Iris pigment epithelial cell (primary cell): ENCODE data around the gene KRCC1.

Experiments used
- DNase-seq: peaks from one replicate; pipeline ENCODE4 v3.0.0-alpha.2; 2011; ENCODE audit warnings: low read depth

Gene KRCC1

DNA sequence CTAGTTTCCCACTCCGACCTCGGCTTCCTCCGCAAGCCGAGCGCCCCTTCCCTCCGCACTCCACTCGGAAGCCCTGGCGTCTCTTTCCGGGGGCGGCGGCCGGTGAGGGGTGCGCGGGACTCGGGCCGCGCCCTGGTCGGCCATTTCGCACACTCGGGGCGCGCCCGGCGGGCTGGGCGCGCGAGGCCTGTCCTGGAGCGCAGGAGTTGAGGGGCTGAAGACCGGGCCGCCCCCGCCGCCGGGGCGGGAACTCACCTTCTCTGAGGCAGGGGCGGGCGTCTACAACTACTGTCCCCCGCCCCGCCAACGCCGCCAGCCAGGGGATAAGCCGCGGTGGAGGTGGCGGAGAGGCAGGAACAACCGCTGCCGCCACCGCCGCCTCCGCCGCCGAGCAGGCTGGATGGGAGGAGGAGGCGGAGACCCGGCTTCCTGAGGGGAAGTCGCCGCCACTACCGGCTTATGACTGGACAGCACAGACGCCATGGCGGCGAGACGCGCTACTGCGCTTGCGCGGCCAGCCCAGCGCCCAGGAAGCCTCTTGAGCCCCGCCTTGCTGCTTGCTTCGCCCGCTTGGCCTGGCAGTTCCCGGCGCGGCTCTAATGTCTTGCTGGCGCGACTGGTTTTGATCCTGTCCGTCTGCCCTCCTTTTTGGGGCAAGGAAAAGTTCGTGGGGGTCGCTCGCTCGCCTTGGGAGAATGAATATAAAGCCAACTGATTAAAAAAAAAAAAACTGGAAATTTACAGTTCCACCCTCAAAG lies at the start of gene KRCC1:
Gene KRCC1, minus strand, starts transcription at position 413 of the 758 bp plus-strand sequence. CDS start 27,220 bp downstream, outside the sequence.
- DNase-seq = peak; percentile 96

DNA sequence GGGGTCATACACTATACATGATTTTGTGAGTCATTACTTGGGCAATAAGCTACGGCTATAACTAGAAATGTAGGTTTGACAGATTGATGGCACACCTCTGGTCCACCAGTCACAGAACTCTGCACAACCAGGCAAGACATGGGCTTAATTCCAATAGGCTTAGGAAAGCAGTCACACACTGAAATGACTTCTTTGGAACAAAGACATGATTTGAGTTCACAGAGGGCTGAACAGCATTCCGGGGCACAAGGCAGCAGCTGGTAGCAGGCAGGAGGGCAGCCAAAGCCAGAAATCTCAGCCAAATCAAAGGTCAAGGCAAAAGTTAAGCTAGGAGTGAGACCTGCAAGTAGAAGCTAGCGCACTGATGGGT lies 44.9 kb upstream of the KRCC1 start:
- no peak for DNase-seq

DNA sequence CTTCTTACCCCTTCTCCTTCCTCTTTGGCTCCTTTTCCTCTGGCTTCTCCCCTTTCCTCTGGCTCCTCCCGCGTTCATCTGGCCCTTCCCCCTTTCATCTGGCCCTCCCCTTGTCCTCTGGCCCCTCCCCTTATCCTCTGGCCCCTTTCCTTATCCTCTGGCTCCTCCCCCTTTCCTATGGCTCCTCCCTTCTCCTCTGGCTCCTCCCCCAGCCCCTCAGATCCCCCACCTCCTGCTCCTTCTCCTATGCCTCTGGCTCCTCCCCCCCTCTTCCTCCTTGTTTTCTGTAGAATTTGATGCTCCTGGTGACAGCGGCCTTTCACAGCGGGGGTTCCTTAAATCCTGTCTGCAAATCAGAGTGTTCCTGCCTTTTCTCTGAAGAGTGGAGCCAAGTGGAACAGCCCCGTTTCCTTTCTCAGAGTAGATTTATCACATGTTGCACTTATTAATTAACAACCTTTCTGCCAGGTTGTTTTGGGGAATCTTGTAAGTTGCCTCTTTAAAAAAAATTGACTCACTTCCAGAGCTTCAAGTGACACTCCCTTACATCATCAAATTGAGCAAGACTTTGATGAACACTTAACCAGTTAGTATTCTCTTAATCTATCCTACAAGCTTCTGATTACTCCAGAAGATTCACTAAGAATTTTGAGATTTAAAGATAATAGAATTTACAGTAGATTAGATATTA lies 44.4 kb upstream of the KRCC1 start:
- DNase-seq = peak; percentile 31

DNA sequence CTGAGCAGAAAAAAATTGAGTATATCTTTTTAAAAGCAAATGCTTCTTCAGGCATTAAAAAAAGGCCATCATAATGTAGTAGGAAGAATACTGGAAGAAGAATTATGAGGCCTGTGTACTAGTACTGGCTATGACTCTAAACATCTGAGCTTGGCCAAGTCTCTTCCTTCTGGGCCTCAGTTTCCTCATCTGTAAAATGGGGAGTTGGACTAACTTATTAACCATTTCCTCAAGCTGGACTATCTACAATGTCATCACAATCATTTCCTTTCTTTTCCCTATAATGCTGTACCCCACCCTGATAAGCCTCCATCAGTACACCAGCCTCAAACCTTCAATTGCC lies 42.9 kb upstream of the KRCC1 start:
- no peak for DNase-seq

DNA sequence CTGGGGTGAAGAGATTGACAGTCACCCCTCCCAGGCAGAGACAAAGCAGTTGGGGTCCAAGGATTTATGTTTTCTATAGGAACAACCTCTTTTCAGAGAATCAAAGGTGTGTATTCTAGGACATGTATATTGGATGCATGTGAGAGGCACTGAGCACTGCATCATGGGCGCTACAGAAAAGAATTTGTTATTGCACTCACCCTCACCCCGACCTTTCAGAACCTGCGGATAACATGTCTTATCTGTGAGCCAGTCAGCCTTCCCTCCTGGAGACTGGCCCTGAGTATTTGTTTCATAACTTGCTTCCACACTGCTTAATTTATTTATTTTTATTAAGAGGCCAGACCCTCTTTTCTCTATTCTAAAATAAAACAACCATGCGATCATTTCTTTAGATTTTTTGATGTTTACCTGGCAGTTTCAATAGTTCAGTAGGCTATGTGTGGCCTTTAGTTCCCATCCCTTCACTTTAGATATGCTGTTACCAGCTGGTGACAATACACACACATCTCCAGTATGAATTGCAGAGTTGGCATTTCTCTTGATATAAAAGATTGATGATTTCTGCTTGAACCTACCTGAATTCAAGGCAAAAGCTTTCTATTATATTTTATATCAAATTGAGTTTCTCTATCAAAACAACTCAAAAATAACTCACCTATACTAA lies 42.4 kb upstream of the KRCC1 start:
- DNase-seq = no peak

DNA sequence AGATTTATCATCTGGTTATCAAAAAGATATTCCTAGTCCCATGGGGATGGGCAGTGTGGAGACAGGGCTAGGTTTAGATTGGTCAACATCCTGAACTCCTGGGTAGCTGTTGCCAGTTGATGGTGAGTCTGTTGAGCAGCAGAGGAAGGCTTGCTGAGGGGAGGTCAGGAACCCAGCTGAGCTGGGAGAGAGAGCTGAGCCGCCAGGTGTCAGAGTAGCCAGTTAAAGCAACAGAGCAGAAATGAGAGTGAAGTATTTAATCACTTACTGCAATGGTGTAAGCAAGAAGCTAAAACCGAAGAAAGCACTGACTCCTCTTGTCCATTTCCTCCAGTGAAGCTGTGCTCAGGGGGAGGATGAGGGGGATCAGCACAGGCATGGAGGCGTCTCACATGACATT lies 41.6 kb upstream of the KRCC1 start:
- no peak for DNase-seq

DNA sequence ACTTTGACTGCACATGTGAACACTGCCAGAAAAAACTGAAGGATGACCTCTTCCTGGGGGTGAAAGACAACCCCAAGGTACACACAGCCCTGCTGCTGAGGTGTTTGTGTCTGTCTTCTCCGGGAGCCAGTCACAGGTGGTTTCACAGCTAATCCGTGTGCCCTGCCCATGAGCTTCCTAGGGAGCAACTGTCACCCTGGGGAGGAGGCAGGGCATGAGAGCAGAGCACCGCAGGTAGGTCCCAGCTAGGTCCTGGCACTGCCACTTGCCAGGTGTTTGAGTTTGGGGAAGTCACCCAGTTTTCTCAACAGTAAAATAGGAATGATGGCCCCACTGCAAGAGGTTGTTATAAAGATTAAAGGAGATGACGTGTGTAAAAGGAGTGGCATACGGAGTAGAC lies 41.1 kb upstream of the KRCC1 start:
- no peak for DNase-seq

DNA sequence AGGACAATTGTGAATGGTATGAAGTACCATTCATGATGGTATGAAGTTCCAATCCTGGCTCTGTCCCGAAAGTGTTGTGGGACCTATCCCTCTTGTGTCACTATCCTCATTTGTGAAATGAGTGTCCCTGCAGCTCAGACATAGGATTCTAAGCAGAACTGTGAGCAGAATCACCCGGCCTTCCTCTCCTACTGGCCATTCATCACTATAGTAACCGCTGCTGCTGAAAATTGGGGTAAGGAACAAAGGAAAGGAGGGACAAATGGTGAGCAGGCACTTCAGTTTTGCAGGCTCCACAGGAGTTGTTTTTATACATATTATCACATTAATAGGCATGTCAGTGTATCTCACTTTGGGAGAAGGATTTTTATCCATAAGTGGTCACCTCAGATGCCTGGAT lies 39.4 kb upstream of the KRCC1 start:
- no peak for DNase-seq

DNA sequence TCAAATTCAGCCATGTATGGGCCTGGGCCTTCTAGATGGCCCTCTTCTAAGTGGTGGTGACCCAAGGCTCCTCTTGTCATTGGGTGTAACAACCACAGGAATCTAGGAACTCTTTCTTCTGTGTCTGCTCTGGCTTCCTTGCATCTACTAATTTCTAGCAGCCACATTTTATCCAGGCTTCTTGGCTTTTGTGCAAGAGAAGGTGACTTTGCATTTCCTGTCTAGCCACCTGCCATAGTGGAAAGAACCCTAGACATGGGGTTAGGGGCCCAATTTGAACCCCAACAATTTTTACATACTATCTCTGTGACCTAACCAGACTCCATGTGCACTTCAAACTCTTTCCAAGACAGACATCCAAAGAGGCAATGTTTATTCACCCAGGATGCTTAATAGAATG lies 37.2 kb upstream of the KRCC1 start:
- no peak for DNase-seq

DNA sequence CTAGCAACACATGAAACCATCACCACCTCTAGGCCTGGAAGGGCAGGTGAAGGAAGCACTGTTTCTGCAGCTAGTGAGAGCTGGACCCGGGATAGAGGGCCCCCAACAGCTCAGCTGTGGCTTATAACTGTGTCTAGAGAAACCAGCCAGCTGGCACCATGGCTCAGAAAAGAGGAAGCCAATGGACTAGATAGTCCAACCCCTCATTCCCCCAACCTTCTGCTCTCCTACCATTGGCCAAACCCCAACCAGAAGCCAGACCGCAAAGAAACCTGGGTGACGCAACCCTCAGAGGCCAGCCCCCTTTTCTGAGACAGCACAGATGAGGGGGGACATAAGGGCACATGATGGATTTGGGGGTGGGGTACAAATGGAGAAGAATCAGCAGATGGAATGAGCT lies 36.4 kb upstream of the KRCC1 start:
- no peak for DNase-seq

DNA sequence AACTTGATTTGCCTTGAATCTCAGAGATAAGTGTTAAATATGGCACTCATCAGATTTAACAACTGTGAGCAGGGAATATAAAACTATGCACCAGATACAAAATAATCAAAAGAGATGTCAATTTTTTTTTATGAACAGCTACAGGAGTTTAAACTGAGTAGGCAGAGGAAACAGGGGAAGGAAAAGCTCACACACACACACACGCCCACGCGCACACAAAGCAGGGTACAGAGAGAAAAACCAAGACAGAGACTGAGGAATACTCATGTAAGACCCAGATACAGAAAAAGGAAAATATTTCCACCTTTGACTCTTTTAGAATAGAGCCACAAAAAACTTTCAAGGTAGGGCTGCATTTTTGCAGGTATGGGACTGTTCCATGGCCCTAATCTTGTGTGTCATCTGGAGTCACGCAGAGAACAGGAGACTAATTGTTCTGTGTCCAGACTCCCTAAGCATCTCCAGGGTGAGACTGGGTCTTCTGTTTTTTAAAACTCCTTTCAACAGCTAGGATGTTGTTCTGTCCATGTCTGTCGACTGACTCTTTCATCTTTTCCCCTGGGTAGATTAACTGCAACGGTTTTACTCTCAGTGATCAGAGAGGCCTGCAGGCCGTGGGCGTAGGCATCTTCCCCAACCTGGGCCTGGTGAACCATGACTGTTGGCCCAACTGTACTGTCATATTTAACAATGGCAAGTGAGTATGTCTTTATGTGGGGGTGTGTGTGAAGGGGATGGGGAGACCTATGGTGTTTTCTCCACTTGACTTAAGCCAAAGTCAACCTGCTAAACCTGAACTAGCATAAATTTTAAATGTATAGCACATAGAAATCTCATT lies 35.1 kb upstream of the KRCC1 start:
- DNase-seq = no peak

DNA sequence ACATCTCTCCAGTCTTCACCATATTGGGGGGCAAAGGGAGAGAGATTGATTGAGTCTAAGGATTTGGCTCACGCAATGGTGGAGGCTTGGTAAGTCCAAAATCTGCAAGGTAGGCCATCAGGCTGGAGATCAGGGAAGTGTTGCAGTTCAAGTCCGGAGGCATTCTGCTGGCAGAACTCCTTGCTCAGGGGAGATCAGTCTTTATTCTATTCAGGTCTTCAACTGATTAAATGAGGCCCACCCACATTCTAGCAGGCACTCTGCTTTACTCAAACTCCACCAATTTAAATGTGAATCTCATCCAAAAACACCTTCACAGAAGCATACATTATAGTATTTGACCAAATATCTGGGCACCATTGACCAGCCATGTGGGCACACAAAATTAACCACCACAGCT lies 33.4 kb upstream of the KRCC1 start:
- no peak for DNase-seq

DNA sequence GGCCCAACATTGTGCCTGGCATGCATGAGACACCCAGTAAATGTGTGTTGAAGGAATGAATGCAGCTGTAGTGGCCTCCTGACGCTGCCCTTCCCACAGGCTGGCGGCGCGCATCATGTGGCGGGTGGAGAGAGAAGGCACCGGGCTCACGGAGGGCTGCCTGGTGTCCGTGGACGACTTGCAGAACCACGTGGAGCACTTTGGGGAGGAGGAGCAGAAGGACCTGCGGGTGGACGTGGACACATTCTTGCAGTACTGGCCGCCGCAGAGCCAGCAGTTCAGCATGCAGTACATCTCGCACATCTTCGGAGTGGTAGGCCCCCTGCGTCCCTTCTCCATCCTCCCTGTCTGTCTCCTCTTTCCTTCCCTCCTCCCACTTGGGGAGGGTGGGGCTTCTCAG lies 32.2 kb upstream of the KRCC1 start:
- no peak for DNase-seq

DNA sequence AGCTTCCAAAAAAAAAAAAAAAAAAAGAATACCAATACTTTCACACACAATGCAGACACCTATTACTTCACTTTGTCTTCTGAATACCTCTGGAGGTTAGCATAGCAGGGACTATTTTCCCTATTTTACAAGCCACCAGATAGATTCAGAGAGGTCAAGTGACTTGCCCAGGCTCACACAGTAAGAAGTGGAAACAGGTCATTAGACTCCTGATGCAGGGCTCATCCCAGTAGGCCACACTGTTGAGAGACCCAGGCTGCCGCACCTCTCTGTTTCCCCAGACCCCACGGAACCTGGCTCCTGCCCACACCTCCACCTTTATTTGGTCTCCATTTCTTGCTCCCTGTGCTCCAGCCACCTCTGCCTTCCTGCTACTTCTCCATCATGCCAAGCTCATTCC lies 31.5 kb upstream of the KRCC1 start:
- no peak for DNase-seq

DNA sequence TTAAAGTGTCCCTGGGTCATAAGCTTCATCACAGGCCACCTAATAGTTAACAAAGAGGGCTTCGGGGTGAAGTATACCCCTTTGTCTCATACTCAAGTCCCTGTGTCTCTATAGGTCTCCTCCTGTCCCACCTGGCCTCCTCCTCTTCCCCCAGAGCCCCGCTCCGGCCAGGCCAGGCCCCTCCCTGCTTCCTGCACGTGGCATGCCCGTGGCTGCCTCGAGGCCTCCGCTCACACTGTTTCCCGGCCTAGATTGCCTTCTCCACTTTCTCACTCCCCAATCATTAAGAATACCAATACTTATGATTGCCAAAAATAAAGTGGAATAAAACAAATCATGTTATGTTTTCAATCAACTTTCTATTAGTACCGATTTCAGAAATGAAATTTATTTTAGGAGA lies 30.8 kb upstream of the KRCC1 start:
- no peak for DNase-seq

DNA sequence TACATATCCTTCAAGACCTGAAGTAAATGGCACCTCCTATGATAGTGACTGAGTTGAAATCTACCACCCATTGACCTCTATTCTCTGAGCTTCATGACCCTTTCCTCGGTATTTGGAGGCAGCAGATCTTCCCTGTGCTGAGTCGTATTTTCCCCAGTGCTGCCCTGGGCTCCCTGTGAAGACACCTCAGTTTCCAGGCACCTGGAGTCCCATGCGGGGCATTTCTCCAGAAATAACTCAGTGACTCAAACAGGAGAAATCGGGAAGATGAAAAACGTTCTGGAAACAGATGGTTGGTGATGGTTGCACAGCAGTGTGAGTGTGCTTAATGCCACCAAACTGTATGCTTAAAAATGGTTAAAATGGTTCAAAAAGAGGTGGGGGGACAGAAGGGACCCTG lies 30.0 kb upstream of the KRCC1 start:
- DNase-seq = no peak

DNA sequence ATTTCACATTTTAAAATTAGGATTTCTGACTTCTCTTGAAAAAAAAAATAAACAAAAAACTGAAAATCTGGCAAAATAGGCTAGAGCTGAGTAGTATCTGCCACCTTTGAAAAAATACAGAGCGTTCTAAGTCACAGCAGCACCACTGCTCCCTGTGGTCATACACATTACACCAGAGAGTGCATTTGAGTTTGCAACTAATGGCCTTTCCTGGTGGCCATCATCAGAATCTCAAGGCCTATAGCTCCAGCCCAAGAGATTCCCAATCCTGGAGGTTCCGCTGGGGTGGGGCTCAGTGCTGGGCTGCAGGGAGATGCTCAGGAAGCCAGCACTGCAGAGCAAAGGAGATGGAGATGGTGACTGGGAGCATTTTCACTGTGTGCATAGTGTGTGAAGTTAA lies 29.5 kb upstream of the KRCC1 start:
- DNase-seq = no peak

DNA sequence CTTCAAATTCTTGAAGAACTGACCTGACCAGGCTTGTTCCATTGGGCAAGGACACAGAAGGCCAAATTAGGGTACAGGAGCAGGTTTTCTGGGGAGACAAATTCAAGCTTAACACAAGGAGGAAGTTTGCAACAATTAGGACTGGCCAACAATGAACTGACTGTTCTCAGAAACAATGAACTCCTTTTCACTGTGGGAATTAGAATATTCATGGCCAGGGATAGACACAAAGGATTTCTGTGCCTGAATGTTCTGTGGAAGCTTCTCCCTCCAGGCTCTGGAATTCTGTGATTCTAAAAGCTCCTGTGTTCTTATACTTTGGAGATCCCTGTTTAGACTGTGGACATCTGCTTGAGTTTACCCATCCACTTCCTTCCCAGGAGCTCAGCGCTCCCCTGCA lies 27.2 kb upstream of the KRCC1 start:
- no peak for DNase-seq

DNA sequence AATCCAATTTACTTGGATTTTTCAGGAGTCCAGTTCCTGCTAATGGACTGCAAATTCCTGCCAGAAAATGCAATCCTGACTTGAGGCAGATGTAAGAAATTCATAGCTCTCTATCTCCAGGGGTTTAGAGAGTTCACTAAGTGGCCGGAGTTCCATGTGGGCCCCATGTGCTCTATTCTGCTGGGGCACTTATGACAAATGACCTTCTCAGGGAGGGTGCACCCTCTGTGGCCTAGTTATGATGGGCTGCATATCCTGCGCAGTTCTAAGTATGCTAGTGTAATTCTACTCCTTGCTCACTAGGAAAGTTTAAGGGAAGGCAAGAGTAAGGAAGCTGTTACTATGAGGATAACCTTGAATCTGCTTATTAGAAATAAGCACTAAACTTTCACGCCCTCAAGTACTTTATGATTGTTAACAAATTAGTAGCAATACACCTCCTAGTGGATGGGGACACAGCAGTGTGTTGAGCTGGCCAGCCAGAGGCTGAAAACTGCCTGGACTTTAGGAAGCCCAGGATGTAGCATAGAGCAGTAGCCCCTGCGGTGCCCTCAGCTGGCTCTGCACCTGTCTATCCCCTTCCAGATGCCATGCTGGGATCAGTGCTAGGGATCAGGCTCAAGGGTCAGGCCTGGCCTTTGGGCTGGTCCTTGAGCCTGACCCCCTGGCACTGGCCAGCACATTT lies 26.5 kb upstream of the KRCC1 start:
- DNase-seq = no peak

DNA sequence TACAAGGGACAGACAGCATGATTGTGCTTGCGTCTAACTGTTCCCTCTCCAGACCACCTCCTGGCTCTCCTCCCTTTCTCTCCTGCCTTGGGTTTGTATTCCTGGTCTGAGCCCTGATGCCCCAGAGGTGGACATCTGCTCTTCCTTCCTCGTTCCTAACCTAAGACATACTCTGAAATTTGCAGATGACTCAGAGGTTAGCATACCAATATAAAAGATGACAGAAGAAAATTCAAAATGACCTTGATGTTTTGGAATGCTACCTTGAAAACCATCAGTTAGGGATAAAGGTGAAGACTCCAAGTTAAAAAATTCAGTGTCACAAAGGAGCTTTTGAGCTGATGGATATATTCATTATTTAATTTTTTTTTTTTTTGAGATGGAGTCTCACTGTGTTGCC lies 25.0 kb upstream of the KRCC1 start:
- no peak for DNase-seq

DNA sequence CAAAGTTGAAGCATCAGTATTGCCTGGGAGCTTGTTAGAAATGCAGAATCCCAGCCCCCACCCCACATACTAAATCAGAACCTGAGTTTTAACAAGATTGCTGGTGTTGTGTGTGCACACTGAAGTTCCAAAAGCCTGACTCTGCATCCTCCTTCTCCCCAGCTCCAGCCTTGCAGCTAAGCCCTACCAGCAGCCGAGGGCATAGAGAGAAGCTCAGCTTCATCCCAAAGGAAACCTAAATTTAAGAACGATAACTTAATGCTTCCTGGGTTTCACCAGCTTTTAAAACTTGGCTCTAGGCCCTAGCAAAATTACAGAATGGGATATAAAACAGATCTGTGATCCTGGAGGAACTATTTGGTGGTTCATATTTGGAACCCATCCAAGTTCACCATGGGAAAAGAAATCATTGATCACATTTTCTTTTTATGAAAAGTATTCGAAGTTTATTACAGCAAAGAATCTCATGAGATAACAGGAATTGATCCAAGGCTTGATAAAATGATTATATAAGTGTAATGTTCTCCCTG lies 23.1 kb upstream of the KRCC1 start:
- DNase-seq = no peak

DNA sequence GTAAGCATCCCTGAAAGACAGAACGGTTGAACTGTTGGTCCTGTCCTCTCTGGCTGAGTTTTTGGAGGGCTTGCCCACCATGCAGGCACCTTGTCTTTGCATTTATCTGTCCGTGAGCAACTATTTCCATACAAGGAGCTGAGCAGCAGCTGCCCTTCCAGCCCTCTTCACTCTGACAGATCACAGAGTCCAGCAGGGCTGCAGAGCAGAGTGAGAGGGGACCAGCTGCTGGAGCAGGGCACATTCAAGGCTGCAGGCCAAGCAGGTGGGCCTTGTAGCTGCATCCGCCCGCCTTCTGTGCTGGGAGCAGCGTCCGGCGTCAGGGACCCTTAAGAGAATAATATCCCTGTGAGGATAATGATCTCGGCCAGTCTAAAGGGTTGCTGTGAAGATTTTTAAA lies 21.5 kb upstream of the KRCC1 start:
- DNase-seq = no peak
